ENCODE results near the gene AK1. TPM values are rescaled to one million over a fixed set of nuclear protein-coding genes. Genes with fewer than 3 reads are reported as not detected.
A peak's percentile ranks its signal among the peaks of the same experiment; 100 is the strongest.

AK1 gene
- total RNA-seq, 1 experiment from 2014 or later: 31.6 TPM

DNA sequence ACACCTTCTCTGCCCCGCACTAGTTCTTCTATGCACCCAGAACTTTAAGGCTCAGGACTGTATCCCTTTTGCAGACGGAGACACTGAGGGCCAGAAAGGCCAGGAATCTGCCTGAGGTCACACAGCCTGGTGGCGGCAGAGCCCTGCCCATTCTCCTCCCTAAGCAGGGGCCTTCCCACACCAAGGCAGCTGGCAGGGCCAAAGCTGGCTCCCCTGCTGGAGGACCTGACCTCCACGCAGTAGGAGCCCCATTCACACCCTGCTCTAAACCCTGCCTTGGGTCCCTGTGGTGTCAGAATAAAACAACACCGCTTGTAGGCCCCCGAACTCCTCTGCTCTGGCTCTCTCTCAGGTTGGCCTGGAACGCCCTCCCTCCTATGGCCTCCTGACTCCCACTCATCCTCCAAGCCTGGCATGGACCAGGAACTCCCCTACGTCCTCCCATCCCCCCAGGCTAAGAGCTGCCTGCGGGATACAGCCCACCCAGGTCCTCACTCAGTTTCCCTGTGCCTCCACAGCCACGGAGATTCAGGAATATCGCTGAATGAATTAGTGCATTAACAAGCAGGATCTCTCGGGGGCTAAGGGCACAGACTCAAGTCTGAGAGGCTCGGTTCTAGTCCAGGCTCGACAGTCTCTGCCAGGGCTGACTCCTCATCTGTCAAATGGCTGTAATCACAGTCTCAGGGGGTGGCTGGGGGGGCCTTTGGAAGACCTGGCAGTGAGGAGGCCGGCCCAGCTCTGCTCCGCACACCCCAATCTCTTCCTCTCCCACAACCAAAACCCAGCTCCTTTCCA is 19.1 kb upstream of the AK1 start:
- Histone ChIP-seq H3K9me3 (ENCODE audit: control insufficient read depth, low read depth, low read length) (no peaks in the 10 kb centered on the region), H3K9ac (ENCODE audit: extremely low read depth, insufficient read length, low read length) (no peak overlapping the region), H3K4me2 (ENCODE audit: insufficient read depth, insufficient read length, low read length) (no peak overlapping the region), H3K23ac (ENCODE audit: insufficient read length, low read depth, low read length) (no peak overlapping the region), H3K23me2 (ENCODE audit: insufficient read length, low read depth, low read length, poor library complexity, severe bottlenecking) (peaks cover 4% of the 10 kb centered on the region), H2BK12ac (ENCODE audit: insufficient read length, low read depth, low read length) (no peak overlapping the region), H3K4ac (ENCODE audit: low read depth, low read length) (no peak overlapping the region), H3T11ph (ENCODE audit: low read length) (no peak overlapping the region), H4K8ac (replicated peaks; ENCODE audit: insufficient read length, low read depth, low read length) (no peak overlapping the region), H2BK20ac (ENCODE audit: low read depth, low read length, poor library complexity, severe bottlenecking) (no peak overlapping the region), H3K4me1 (ENCODE audit: insufficient read depth, low read length) (peaks cover 3% of the 10 kb centered on the region; the same call in 1 of the 2 replicates), H4K91ac (ENCODE audit: insufficient read length, low read depth, low read length) (no peak overlapping the region), H2BK5ac (ENCODE audit: insufficient read length, low read length) (no peak overlapping the region), H2BK15ac (ENCODE audit: low read depth, low read length) (no peak overlapping the region), H3K14ac (ENCODE audit: insufficient read depth, low read length) (no peak overlapping the region; the same call in 1 of the 2 replicates), H3K56ac (ENCODE audit: insufficient read length, low read depth, low read length) (no peak overlapping the region), H3K79me2 (ENCODE audit: insufficient read depth, low read length) (no peaks in the 10 kb centered on the region), H3K79me1 (ENCODE audit: insufficient read depth, low read depth, low read length, poor library complexity, severe bottlenecking) (no peaks in the 10 kb centered on the region), H4K5ac (ENCODE audit: insufficient read length, low read depth, low read length) (no peak overlapping the region), H3K27ac (ENCODE audit: insufficient read length, low read depth, low read length) (no peak overlapping the region), H3K18ac (ENCODE audit: insufficient read length, low read depth, low read length) (no peak overlapping the region), H2BK120ac (ENCODE audit: low read depth, low read length, poor library complexity, severe bottlenecking) (no peak overlapping the region), H2AFZ (ENCODE audit: low read length) (no peak overlapping the region), H3K27me3 (ENCODE audit: insufficient read depth, low read length) (no peaks in the 10 kb centered on the region), H4K20me1 (ENCODE audit: control insufficient read depth, insufficient read depth, insufficient read length) (no peaks in the 10 kb centered on the region), H2AK5ac (ENCODE audit: insufficient read length, low read length) (no peak overlapping the region)
- Mint-ChIP-seq H3K9me3 (peaks cover 9% of the 10 kb centered on the region in 2 experiments; a peak in 3 of 5 replicates), H3K4me1 (peaks cover 10 to 27% of the 10 kb centered on the region in 2 experiments), H3K4me3 (peak overlapping the region; percentile 24 to 63; a peak in 2 of 5 replicates), H3K27ac (peak overlapping the region in 2 of 3 experiments; percentile 55 to 90; a peak in 2 of 7 replicates), H3K36me3 (ENCODE audit: insufficient read depth in 1 of 3, low read depth in 3 of 3) (peaks cover 41 to 50% (median 46%) of the 10 kb centered on the region in 3 experiments), H3K27me3 (ENCODE audit: low read depth) (no peaks in the 10 kb centered on the region)
- no peak for DNase-seq
- TF ChIP-seq, protein P1, sequence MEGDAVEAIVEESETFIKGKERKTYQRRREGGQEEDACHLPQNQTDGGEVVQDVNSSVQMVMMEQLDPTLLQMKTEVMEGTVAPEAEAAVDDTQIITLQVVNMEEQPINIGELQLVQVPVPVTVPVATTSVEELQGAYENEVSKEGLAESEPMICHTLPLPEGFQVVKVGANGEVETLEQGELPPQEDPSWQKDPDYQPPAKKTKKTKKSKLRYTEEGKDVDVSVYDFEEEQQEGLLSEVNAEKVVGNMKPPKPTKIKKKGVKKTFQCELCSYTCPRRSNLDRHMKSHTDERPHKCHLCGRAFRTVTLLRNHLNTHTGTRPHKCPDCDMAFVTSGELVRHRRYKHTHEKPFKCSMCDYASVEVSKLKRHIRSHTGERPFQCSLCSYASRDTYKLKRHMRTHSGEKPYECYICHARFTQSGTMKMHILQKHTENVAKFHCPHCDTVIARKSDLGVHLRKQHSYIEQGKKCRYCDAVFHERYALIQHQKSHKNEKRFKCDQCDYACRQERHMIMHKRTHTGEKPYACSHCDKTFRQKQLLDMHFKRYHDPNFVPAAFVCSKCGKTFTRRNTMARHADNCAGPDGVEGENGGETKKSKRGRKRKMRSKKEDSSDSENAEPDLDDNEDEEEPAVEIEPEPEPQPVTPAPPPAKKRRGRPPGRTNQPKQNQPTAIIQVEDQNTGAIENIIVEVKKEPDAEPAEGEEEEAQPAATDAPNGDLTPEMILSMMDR (conservative IDR thresholded peaks at IDR 0.05): no peak
- WGBS (ENCODE audit: extremely low coverage, insufficient read length, low lambda C conversion rate): no CpG with 5 or more reads among the region's 16 CpGs

Measured in H9 (cell line).